GM12878 (cell line): ENCODE data around the gene TULP1. TPM values are rescaled to one million over a fixed set of nuclear protein-coding genes. Genes with fewer than 3 reads are reported as not detected.
A peak's percentile ranks its signal among the peaks of the same experiment; 100 is the strongest.

ENCODE experiments used
- BACH1 ChIP-seq: fragments of 450-650 bp; IDR thresholded peaks from 2 replicates; pipeline ENCODE4 v1.6.1; 2017; ENCODE audit warnings: mild to moderate bottlenecking, borderline replicate concordance
- BCLAF1 ChIP-seq: fragments of 450-650 bp; IDR thresholded peaks from 2 replicates; pipeline ENCODE4 v1.6.1; 2017; ENCODE audit warnings: antibody characterized with exemption, mild to moderate bottlenecking, moderate library complexity
- BMI1 ChIP-seq: fragments of 450-650 bp; IDR thresholded peaks from 2 replicates; pipeline ENCODE4 v1.6.1; 2016; ENCODE audit warnings: mild to moderate bottlenecking, moderate library complexity, borderline replicate concordance
- BRCA1 ChIP-seq: IDR thresholded peaks from 2 replicates; pipeline ENCODE4 v1.6.1; 2011; ENCODE audit warnings: low read depth, low read length, improper control_type of control experiment
- CBX3 ChIP-seq: fragments of 200-600 bp; sonication (generic); IDR thresholded peaks from 2 replicates; pipeline ENCODE4 v1.6.1; 2016; ENCODE audit warnings: low read depth, borderline replicate concordance
- CHD4 ChIP-seq: fragments of 200-600 bp; sonication (generic); IDR thresholded peaks from 2 replicates; pipeline ENCODE4 v1.6.1; 2016; ENCODE audit warnings: mild to moderate bottlenecking
- E4F1 ChIP-seq: fragments of 450-650 bp; IDR thresholded peaks from 2 replicates; pipeline ENCODE4 v1.6.1; 2018; ENCODE audit warnings: borderline replicate concordance, mild to moderate bottlenecking; ENCODE audit not compliant: partially characterized antibody
- FOS ChIP-seq: IDR thresholded peaks from 3 replicates; pipeline ENCODE4 v1.6.1; 2011; ENCODE audit warnings: borderline replicate concordance; ENCODE audit not compliant: insufficient read length; ENCODE audit errors: extremely low read depth
- FOXM1 ChIP-seq: IDR thresholded peaks from 2 replicates; pipeline ENCODE4 v1.6.1; 2012; ENCODE audit warnings: low read depth, mild to moderate bottlenecking, inconsistent platforms, low read length, moderate library complexity
- GATAD2B ChIP-seq: fragments of 450-650 bp; conservative IDR thresholded peaks from 2 replicates; pipeline ENCODE4 v1.6.1; 2017; ENCODE audit warnings: low read depth, mild to moderate bottlenecking, moderate library complexity
- IKZF1 ChIP-seq: fragments of 450-650 bp; conservative IDR thresholded peaks from 2 replicates; pipeline ENCODE4 v1.6.1; 2017; ENCODE audit warnings: antibody characterized with exemption, mild to moderate bottlenecking
- IRF5 ChIP-seq: fragments of 450-650 bp; IDR thresholded peaks from 2 replicates; pipeline ENCODE4 v1.6.1; 2017; ENCODE audit warnings: borderline replicate concordance
- KLF5 ChIP-seq: fragments of 450-650 bp; IDR thresholded peaks from 2 replicates; pipeline ENCODE4 v1.6.1; 2014; ENCODE audit warnings: mild to moderate bottlenecking; ENCODE audit not compliant: partially characterized antibody
- PBX3 ChIP-seq: IDR thresholded peaks from 2 replicates; pipeline ENCODE4 v1.6.1; 2011; ENCODE audit warnings: mild to moderate bottlenecking, low read depth, low read length, moderate library complexity; ENCODE audit not compliant: insufficient replicate concordance
- REST ChIP-seq: IDR thresholded peaks from 2 replicates; pipeline ENCODE4 v1.6.1; 2012; ENCODE audit warnings: mild to moderate bottlenecking, low read depth, low read length
- STAT1 ChIP-seq: fragments of 450-650 bp; conservative IDR thresholded peaks from 2 replicates; pipeline ENCODE4 v1.6.1; 2014; ENCODE audit warnings: antibody characterized with exemption, mild to moderate bottlenecking
- TAF1 ChIP-seq: IDR thresholded peaks from 2 replicates; pipeline ENCODE4 v1.6.1; 2011; ENCODE audit warnings: mild to moderate bottlenecking, low read depth, low read length, borderline replicate concordance
- ZZZ3 ChIP-seq: IDR thresholded peaks from 2 replicates; pipeline ENCODE4 v1.6.1; 2011; ENCODE audit warnings: low read depth; ENCODE audit not compliant: control insufficient read depth, insufficient read length
- polyA plus RNA-seq, 11 experiments: library from polyadenylated mRNA; depleted of rRNA in 4 of 11; unstranded in 6 of 11; stranded (reverse) in 5 of 11; fragments of >200 nt; fragmentation: Nextera tagmentation in 4 of 11; fragmentation: Illumina TruSeq in 1 of 11; extraction: Ambion mirVana in 4 of 11; extraction: Trizol in 1 of 11; gene quantifications; 1 replicate in 1 of 11; 2 replicates in 10 of 11; pipeline versions ENCODE4 v1.2.1 to v1.2.3, GENCODE V29; 2011 to 2016; ENCODE audit warnings: inconsistent platforms in 2 of 11, missing spikeins in 2 of 11, low read depth in 1 of 11
- total RNA-seq, 4 experiments: library from RNA; depleted of rRNA in 3 of 4; stranded (reverse); fragments of >200 nt in 3 of 4; fragmentation: Illumina TruSeq in 1 of 4; extraction: Trizol in 1 of 4; gene quantifications; 2 replicates each; pipeline versions ENCODE4 v1.2.1 to v1.2.3, GENCODE V29; 2013 to 2021

The TULP1 gene
- total and polyA plus RNA-seq, 10 of the 15 experiments (the other 5 are each of a cell fraction or from before 2014, with no cell fraction given) = not detected

GRCh38 chr6:35468181-35468979 lies 44.3 kb downstream of the TULP1 start, which contains the start of gene RPL10A (continued):
- TF ChIP-seq BCLAF1 (no peak), FOXM1 (peak; percentile 78), CHD4 (no peak), REST (peak; percentile 62), GATAD2B (peak; percentile 91), BMI1 (no peak), BRCA1 (peak; percentile 98), PBX3 (no peak), IKZF1 (peak; percentile 77), KLF5 (peak; percentile 54), FOS (no peak), CBX3 (no peak), TAF1 (peak; percentile 100), BACH1 (peak; percentile 90), IRF5 (peak; percentile 89), STAT1 (peak; percentile 89), E4F1 (peak; percentile 46), ZZZ3 (no peak)
